Mesendoderm (in vitro differentiated cells): ENCODE measurements around the gene UHRF2.

Source experiments
- DNase-seq: peaks from one replicate; pipeline ENCODE4 v3.0.0; 2013
- H2AK5ac ChIP-seq: 2 replicates; pipeline ENCODE4 v1.6.1; 2013; ENCODE audit warnings: low read length, inconsistent platforms
- H2BK120ac ChIP-seq: 2 replicates; pipeline ENCODE4 v1.6.1; 2013; ENCODE audit warnings: low read depth, mild to moderate bottlenecking, low read length, moderate library complexity, mixed read lengths
- H2BK15ac ChIP-seq: replicated peaks from 2 replicates; pipeline ENCODE4 v1.6.1; 2013; ENCODE audit warnings: low read depth, mild to moderate bottlenecking, moderate library complexity
- H2BK5ac ChIP-seq: 2 replicates; pipeline ENCODE4 v1.6.1; 2013; ENCODE audit warnings: low read length, inconsistent platforms
- H3K18ac ChIP-seq: 2 replicates; pipeline ENCODE4 v1.6.1; 2013; ENCODE audit warnings: mild to moderate bottlenecking, low read length, mixed read lengths
- H3K23ac ChIP-seq: one replicate; pipeline ENCODE4 v1.6.1; 2013; ENCODE audit warnings: low read length
- H3K27ac ChIP-seq: 2 replicates; pipeline ENCODE4 v1.5.1; 2013; ENCODE audit warnings: low read depth, mild to moderate bottlenecking, inconsistent platforms, low read length, moderate library complexity
- H3K27me3 ChIP-seq: 2 replicates; pipeline ENCODE4 v1.6.1; 2013; ENCODE audit warnings: low read length, control low read depth, mild to moderate bottlenecking, inconsistent platforms; ENCODE audit not compliant: insufficient read depth, poor library complexity
- H3K36me3 ChIP-seq: 2 replicates; pipeline ENCODE4 v1.6.1; 2013; ENCODE audit warnings: low read length, inconsistent platforms; ENCODE audit not compliant: control insufficient read depth, insufficient read depth
- H3K4ac ChIP-seq: one replicate; pipeline ENCODE4 v1.6.1; 2013; ENCODE audit warnings: low read depth, mild to moderate bottlenecking, low read length, moderate library complexity
- H3K4me1 ChIP-seq: 2 replicates; pipeline ENCODE4 v1.6.1; 2013; ENCODE audit warnings: low read depth, low read length, inconsistent platforms; ENCODE audit not compliant: control insufficient read depth
- H3K4me2 ChIP-seq: 2 replicates; pipeline ENCODE4 v1.6.1; 2013; ENCODE audit warnings: low read length
- H3K4me3 ChIP-seq: 2 replicates; pipeline ENCODE4 v1.5.1; 2013; ENCODE audit warnings: mild to moderate bottlenecking, low read length
- H3K56ac ChIP-seq: one replicate; pipeline ENCODE4 v1.6.1; 2013; ENCODE audit warnings: low read length
- H3K79me1 ChIP-seq: 2 replicates; pipeline ENCODE4 v1.6.1; 2013; ENCODE audit warnings: low read length, inconsistent platforms
- H3K79me2 ChIP-seq: 2 replicates; pipeline ENCODE4 v1.6.1; 2013; ENCODE audit warnings: mild to moderate bottlenecking, low read length; ENCODE audit not compliant: control insufficient read depth, insufficient read depth
- H3K9ac ChIP-seq: 2 replicates; pipeline ENCODE4 v1.6.1; 2013; ENCODE audit warnings: low read length, inconsistent platforms
- H4K5ac ChIP-seq: one replicate; pipeline ENCODE4 v1.6.1; 2013; ENCODE audit warnings: low read length
- H4K8ac ChIP-seq: one replicate; pipeline ENCODE4 v1.6.1; 2013; ENCODE audit warnings: low read depth, mild to moderate bottlenecking, control low read depth, low read length, moderate library complexity
- WGBS: extraction: QIAGEN DNeasy Blood & Tissue Kit; methylation state at CpG from one replicate; pipeline ENCODE4 v1.1.7; 2013; ENCODE audit warnings: low lambda C conversion rate, missing lambda C conversion rate; ENCODE audit not compliant: insufficient coverage; ENCODE audit errors: extremely low coverage; 5-methylcytosine and 5-hydroxymethylcytosine counted together

The UHRF2 gene

GRCh38 chr9:6409811-6410210 lies 3.2 kb upstream of the UHRF2 start:
- Histone ChIP-seq H4K8ac (no peak overlapping the region), H3K4me1 (no peaks in the 10 kb centered on the region), H2BK120ac (no peak overlapping the region), H2BK5ac (no peak overlapping the region), H3K56ac (no peak overlapping the region), H4K5ac (no peak overlapping the region), H3K36me3 (no peaks in the 10 kb centered on the region), H3K4me3 (no peak overlapping the region), H3K79me2 (peaks cover 15% of the 10 kb centered on the region), H3K4me2 (no peak overlapping the region), H3K27ac (no peak overlapping the region), H3K27me3 (no peaks in the 10 kb centered on the region), H3K23ac (no peak overlapping the region), H3K4ac (no peak overlapping the region), H3K9ac (no peak overlapping the region), H2BK15ac (no peak overlapping the region), H3K18ac (no peak overlapping the region), H3K79me1 (peaks cover 3% of the 10 kb centered on the region), H2AK5ac (no peak overlapping the region)
- WGBS = no CpG with 5 or more reads among the region's 3 CpGs
- no peak for DNase-seq

- H2BK120ac ChIP-seq = no peak overlapping the region
- H3K56ac ChIP-seq = no peak overlapping the region
- no peak overlapping the region for H2BK15ac ChIP-seq
- peaks cover 3% of the 10 kb centered on the region for H3K79me1 ChIP-seq
- H3K27ac ChIP-seq = no peak overlapping the region
- peaks cover 23% of the 10 kb centered on the region for H3K79me2 ChIP-seq
- no peak overlapping the region for H4K8ac ChIP-seq
- H2AK5ac ChIP-seq = no peak overlapping the region
- H3K9ac ChIP-seq = no peak overlapping the region
- H3K18ac ChIP-seq = no peak overlapping the region
- H3K23ac ChIP-seq = no peak overlapping the region
- H4K5ac ChIP-seq = no peak overlapping the region
- H3K27me3 ChIP-seq = no peaks in the 10 kb centered on the region
- H3K4me3 ChIP-seq = no peak overlapping the region
- no peak overlapping the region for H3K4ac ChIP-seq
- no peak overlapping the region for H3K4me2 ChIP-seq
- no CpG with 5 or more reads among the region's 4 CpGs for WGBS
- H3K4me1 ChIP-seq = peaks cover 2% of the 10 kb centered on the region
- no peak for DNase-seq
- H3K36me3 ChIP-seq = no peaks in the 10 kb centered on the region
- no peak overlapping the region for H2BK5ac ChIP-seq
Observed at GRCh38 chr9:6410633-6411032, 2.4 kb upstream of the UHRF2 start.

GRCh38 chr9:6413365-6414246 lies 607 bp downstream of the UHRF2 start:
- Histone ChIP-seq H3K23ac (peak overlapping the region; percentile 89), H3K27me3 (no peaks in the 10 kb centered on the region), H3K27ac (peak overlapping the region; percentile 85), H3K4me2 (peak overlapping the region; percentile 84), H2AK5ac (no peak overlapping the region), H3K18ac (peak overlapping the region; percentile 95), H3K79me1 (peaks cover 6% of the 10 kb centered on the region), H3K79me2 (peaks cover 47% of the 10 kb centered on the region), H2BK120ac (no peak overlapping the region), H3K56ac (peak overlapping the region; percentile 91), H3K4me1 (peaks cover 2% of the 10 kb centered on the region), H3K36me3 (no peaks in the 10 kb centered on the region), H3K4me3 (peak overlapping the region; percentile 69), H3K4ac (peak overlapping the region; percentile 96), H2BK5ac (no peak overlapping the region), H3K9ac (peak overlapping the region; percentile 85), H2BK15ac (no peak overlapping the region), H4K5ac (no peak overlapping the region), H4K8ac (no peak overlapping the region)
- WGBS = no CpG with 5 or more reads among the region's 92 CpGs
- peak; percentile 32 for DNase-seq

DNA sequence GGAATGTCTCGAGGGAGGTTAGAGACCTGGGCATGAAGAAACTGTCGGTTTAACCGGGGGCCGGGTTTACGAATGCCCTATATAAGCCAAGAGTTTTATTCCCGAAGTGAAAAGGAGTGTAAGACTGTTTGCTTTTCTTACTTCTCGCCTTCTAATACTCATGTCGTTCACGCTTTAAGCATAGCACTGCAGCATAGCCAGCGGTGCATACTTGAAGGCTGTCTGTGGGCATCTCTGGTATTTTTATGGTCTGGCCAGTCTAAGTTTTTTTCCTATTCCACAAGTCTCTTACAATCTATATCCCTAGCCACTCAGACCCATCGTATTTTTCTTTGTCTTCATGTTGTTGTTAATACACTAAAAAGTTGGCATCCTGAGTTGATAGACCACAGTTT lies 1.2 kb downstream of the UHRF2 start:
- no peak overlapping the region for H3K27ac ChIP-seq
- peaks cover 2% of the 10 kb centered on the region for H3K4me1 ChIP-seq
- no CpG with 5 or more reads among the region's 11 CpGs for WGBS

GRCh38 chr9:6415266-6415665 lies 2.3 kb downstream of the UHRF2 start:
- whole genome bisulfite sequencing = no CpG with 5 or more reads among the region's 5 CpGs

More for the DNA sequence above, 1.2 kb downstream of the UHRF2 start:
- no peak overlapping the region for H2BK120ac ChIP-seq
- no peak for DNase-seq
- H3K4me2 ChIP-seq = peak overlapping the region; percentile 84
- no peak overlapping the region for H2BK15ac ChIP-seq
- H4K8ac ChIP-seq = no peak overlapping the region
- no peak overlapping the region for H2BK5ac ChIP-seq
- H3K79me1 ChIP-seq = peaks cover 6% of the 10 kb centered on the region
- no peak overlapping the region for H3K4ac ChIP-seq
- H3K18ac ChIP-seq = peak overlapping the region; percentile 95
- no peak overlapping the region for H2AK5ac ChIP-seq
- peaks cover 53% of the 10 kb centered on the region for H3K79me2 ChIP-seq
- no peak overlapping the region for H4K5ac ChIP-seq
- no peaks in the 10 kb centered on the region for H3K27me3 ChIP-seq
- peak overlapping the region; percentile 85 for H3K9ac ChIP-seq
- peak overlapping the region; percentile 89 for H3K23ac ChIP-seq
- peak overlapping the region; percentile 69 for H3K4me3 ChIP-seq
- peak overlapping the region; percentile 91 for H3K56ac ChIP-seq
- H3K36me3 ChIP-seq = no peaks in the 10 kb centered on the region

More at GRCh38 chr9:6415266-6415665, 2.3 kb downstream of the UHRF2 start:
- peaks cover 59% of the 10 kb centered on the region for H3K79me2 ChIP-seq
- H3K23ac ChIP-seq = no peak overlapping the region
- no peak overlapping the region for H2BK15ac ChIP-seq
- no peak overlapping the region for H2BK120ac ChIP-seq
- no peak overlapping the region for H3K4me3 ChIP-seq
- H3K4ac ChIP-seq = no peak overlapping the region
- H2BK5ac ChIP-seq = no peak overlapping the region
- H3K79me1 ChIP-seq = peaks cover 6% of the 10 kb centered on the region
- no peak overlapping the region for H4K8ac ChIP-seq
- H3K36me3 ChIP-seq = no peaks in the 10 kb centered on the region
- no peak overlapping the region for H3K27ac ChIP-seq
- no peak overlapping the region for H3K56ac ChIP-seq
- peak; percentile 19 for DNase-seq
- peaks cover 2% of the 10 kb centered on the region for H3K4me1 ChIP-seq
- no peaks in the 10 kb centered on the region for H3K27me3 ChIP-seq
- H4K5ac ChIP-seq = no peak overlapping the region
- no peak overlapping the region for H2AK5ac ChIP-seq
- peak overlapping the region; percentile 49 for H3K9ac ChIP-seq
- H3K18ac ChIP-seq = no peak overlapping the region
- no peak overlapping the region for H3K4me2 ChIP-seq
